A549 (cell line): ENCODE results near the gene PUDP.
"Not testable (repeated sequence)": the region's sequence is repeated elsewhere in the genome, so short reads cannot be mapped to it uniquely, and the experiment has no call there.

Experiments used
- CBX8 ChIP-seq: fragments of 200-600 bp; sonication (generic); IDR thresholded peaks from 2 replicates; pipeline ENCODE4 v1.6.1; 2016
- CEBPB ChIP-seq, 2 experiments: fragments of >200 bp in 1 of 2; sonication (Bioruptor Twin) in 1 of 2; formaldehyde crosslinking in 1 of 2; IDR thresholded peaks; 2 replicates each; pipeline ENCODE4 v1.6.1; 2012 to 2016
- JUNB ChIP-seq: fragments of >200 bp; sonication (Bioruptor Twin); formaldehyde crosslinking; IDR thresholded peaks from 2 replicates; pipeline ENCODE4 v1.6.1; 2016
- KDM5A ChIP-seq: fragments of 200-600 bp; sonication (generic); IDR thresholded peaks from 2 replicates; pipeline ENCODE4 v1.6.1; 2016; ENCODE audit warnings: antibody characterized with exemption, mild to moderate bottlenecking
- NPAS2 ChIP-seq: fragments of 250-450 bp; sonication (Bioruptor Pico); IDR thresholded peaks from 2 replicates; pipeline ENCODE4 v1.8.0; 2022; ENCODE audit warnings: mild to moderate bottlenecking, moderate library complexity, borderline replicate concordance
- POLR2A ChIP-seq: IDR thresholded peaks from 2 replicates; pipeline ENCODE4 v1.6.1; 2012; ENCODE audit warnings: mild to moderate bottlenecking, low read length
- RAD21 ChIP-seq, 2 experiments: fragments of >200 bp in 1 of 2; sonication (Bioruptor Twin) in 1 of 2; formaldehyde crosslinking in 1 of 2; IDR thresholded peaks in 1 of 2; conservative IDR thresholded peaks in 1 of 2; 2 replicates in 1 of 2; 3 replicates in 1 of 2; pipeline ENCODE4 v1.6.1; 2012 to 2018; ENCODE audit warnings: inconsistent platforms in 1 of 2
- RARB ChIP-seq: fragments of 250-450 bp; sonication (Bioruptor Pico); IDR thresholded peaks from 2 replicates; pipeline ENCODE4 v1.8.0; 2021; ENCODE audit warnings: mild to moderate bottlenecking, moderate library complexity
- SREBF2 ChIP-seq: fragments of 450-650 bp; IDR thresholded peaks from 2 replicates; pipeline ENCODE4 v1.6.1; 2014; ENCODE audit warnings: mild to moderate bottlenecking, moderate library complexity
- ZFP36 ChIP-seq: fragments of 450-650 bp; IDR thresholded peaks from 2 replicates; pipeline ENCODE4 v1.6.1; 2014; ENCODE audit warnings: borderline replicate concordance; ENCODE audit not compliant: partially characterized antibody
- TF ChIP-seq, protein P1 (sequence below): fragments of >200 bp; sonication (Bioruptor Twin); formaldehyde crosslinking; IDR thresholded peaks from 3 replicates; pipeline ENCODE4 v1.5.1; 2016

DNA sequence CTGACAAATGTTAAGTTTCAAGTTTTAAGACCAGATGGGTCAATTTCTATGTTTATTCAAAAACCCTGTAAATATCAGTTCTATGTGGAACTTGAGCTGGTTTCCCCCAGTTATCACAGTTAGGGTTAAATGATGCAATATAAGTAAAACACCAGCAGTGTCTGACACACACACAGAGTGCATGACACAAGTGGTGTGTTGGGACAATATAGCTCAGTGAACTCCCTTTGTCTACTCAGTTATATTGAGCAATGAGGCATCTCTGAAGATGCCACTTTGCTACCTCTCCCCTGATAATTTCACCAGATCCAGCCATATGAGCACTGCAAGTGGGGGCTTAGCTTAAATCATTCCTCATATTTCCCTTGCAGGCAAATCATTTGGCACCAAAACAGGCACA, 140.6 kb downstream of the PUDP start:
- not testable (repeated sequence) for TF ChIP-seq POLR2A; RAD21 (conservative IDR thresholded peaks at IDR 0.05 in 1 of 2, IDR thresholded peaks at IDR 0.05 in 1 of 2); ZFP36; NPAS2 (CRISPR knock-in tag); RARB (CRISPR knock-in tag); JUNB; CEBPB (IDR thresholded peaks at IDR 0.05); SREBF2; KDM5A; CBX8
- TF ChIP-seq, protein P1, sequence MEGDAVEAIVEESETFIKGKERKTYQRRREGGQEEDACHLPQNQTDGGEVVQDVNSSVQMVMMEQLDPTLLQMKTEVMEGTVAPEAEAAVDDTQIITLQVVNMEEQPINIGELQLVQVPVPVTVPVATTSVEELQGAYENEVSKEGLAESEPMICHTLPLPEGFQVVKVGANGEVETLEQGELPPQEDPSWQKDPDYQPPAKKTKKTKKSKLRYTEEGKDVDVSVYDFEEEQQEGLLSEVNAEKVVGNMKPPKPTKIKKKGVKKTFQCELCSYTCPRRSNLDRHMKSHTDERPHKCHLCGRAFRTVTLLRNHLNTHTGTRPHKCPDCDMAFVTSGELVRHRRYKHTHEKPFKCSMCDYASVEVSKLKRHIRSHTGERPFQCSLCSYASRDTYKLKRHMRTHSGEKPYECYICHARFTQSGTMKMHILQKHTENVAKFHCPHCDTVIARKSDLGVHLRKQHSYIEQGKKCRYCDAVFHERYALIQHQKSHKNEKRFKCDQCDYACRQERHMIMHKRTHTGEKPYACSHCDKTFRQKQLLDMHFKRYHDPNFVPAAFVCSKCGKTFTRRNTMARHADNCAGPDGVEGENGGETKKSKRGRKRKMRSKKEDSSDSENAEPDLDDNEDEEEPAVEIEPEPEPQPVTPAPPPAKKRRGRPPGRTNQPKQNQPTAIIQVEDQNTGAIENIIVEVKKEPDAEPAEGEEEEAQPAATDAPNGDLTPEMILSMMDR = not testable (repeated sequence)
